Medulla oblongata (tissue), 1 donor: ENCODE results near the gene ANO2.
"Not testable (repeated sequence)": the region's sequence is repeated elsewhere in the genome, so short reads cannot be mapped to it uniquely, and the experiment has no call there.

Experiments used
- DNase-seq: peaks from one replicate; pipeline ENCODE4 v3.0.0-alpha.2; 2015; ENCODE audit errors: extremely low spot score

ANO2 gene

DNA sequence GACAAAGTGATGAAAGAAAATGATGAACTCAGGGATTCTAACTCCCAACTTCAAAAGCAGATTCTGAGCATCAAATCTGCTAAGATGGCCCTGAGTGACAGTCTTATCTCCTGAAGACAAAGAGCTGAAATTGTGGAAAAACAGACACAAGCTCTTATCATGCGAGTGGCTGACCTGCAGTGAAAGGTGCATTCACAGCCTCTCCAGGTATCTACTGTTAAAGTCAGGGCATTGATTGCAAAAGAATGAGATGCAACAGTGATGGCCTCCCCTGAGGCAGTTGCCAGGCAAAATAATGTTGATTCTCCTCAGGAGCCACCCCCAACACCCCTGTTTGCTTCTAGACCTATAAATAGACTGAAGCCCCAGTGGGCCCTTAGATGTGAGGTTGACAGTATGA is 126.2 kb downstream of the ANO2 start:
- not testable (repeated sequence) for DNase-seq

DNA sequence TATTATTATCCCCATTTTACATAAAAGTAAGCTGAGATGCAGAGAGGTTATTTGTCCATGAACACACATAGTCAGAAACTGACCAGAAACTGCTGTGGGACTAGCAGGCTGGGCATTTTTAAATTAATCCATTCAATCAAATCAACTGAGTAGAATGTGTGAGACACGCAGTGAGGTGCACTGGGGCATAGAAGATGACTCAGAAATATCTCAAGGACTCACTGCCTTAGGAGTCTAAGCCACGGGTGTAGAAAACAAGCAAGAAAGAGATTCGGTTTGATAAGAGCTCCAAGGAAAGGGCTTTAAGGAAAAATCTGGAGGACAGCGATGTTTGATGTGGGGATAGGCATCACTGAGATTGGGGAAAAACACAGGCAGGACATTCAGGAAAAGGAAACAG is 127.8 kb downstream of the ANO2 start:
- no peak for DNase-seq

DNA sequence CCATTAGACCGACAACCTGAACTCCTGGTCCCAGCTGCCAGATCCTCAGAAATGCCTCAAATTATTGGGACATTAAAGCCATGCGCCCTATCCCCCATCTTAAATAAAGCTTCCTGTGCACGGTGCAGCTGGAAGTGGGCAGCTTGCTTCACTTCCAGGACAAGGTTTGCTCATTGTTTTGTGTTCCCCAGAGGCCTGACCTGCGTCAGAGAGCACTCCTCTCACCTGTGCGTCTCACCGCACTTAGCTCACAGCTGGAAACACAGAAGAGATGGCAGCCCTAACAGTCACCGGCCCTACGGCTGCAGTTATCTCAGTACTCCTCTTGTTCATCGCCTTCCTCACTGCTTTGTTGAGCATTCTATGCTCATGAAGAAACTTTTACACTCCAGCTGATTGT is 135.5 kb downstream of the ANO2 start:
- DNase-seq: no peak

DNA sequence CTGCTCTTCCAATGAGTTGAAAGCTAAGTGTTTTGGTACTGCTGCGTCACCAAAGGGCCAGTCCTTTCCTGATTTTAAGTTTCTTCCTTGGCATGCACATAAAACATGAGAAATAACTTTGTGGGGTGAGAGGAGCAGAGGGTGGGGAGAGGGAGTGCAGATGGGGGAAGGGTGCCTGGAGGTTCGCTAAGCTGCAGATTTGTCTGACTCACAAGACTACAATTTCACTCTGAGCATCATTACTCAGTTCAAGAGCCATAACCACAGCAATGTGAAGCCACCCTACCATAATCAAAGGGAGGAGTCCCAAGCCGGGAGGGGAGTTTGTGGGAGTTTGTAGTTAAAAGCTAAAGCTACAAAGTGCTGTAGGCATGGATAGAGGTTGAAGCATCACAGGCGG is 136.1 kb downstream of the ANO2 start:
- no peak for DNase-seq

DNA sequence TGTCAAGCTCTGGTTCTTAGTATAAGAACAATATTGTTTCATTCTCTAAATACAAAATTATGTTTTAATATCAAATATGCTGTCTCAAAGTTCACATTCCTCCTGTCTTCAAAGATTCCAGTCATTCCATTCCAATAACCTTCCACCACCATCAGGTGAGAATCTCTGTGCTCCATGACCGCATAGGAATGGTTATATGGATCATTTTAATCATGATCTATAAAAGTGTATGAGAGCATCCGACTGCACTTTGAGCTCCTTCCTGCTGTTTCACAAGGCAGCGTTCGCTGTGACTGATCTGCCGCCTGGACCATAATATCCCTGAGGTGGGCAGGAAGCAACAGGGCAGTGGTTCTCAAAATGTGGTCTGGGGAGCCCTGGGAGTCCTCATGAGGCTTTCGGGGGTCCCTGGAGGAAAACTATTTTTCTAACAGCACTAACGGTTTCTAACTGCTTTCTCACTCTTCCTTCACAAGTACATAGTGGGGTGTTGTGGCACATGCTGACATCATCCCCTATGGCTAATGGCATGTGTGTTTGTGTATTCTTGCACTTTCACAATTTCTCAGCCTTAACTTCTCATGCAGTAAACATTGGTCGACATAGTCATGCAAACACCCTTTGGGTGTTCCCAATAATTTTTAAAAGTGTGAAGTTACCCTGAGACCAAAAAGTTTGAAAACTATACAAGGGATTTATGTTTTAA is 137.4 kb downstream of the ANO2 start:
- DNase-seq: no peak

DNA sequence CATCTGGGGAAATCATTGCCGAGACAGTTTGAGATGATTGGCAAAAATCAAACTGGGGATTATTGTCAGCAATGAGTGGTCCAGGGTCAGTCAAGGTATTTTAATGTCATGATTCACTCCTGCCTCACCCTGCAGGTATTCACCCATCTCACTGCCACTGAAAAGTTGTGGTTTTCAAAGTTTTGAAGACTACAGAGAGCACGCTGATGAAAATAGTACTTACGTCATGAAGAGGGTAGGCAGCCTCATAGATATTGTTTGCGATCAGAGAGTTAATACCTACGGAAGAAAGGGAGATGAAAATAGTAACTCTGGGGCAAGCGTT is 138.0 kb downstream of the ANO2 start:
- DNase-seq: no peak

DNA sequence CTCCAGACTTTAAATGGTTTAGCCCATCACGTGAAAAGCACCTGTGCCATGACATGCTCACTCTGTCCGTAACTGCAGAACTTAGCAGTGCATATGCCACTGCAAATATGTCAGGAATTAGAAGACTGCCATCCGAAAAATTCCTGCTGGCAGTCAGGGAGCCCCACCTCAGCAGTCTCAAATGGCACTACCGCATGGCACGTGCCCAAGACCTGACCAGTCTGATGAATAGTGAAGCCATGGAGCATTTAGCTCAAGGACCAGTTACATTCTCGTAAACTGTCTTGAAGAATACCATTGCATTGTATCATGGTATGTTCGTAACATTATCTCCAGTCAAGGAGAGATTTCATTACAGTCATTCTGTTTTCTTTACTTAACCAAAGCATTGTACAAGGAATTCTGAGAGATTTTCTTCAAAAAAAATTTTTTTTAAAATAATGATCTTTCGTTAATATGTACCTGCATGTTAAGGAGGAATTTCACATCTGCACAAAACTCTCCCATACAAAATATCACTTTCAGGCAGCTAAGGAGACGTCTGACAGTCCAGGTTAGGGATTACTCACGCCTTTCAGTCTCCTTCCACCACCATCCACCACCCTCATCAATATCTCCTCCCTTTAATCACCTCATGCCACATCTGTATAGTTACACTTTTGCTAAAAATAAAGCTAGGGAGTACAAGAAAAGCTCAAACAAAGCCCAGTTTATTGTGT is 138.5 kb downstream of the ANO2 start:
- DNase-seq: no peak

DNA sequence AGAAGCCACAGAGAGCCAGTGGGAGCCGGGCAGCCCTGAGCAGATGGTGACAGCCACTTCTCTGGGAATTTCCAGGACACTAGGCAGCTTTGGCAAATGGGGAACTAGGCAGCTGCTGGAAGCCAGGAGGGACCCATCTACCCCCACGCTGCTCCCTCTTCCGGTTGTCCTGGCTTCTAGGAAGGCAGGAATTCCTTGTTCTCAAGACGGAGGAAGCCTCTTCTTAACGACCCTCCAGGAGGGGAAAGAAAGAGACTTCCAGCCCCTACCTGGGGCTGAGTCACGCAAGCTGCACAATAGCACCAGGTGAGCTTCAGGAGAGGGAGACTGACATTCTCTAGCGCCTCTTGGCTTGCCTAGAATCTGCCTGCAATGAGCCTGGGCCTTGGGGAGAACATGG is 141.5 kb downstream of the ANO2 start:
- no peak for DNase-seq

DNA sequence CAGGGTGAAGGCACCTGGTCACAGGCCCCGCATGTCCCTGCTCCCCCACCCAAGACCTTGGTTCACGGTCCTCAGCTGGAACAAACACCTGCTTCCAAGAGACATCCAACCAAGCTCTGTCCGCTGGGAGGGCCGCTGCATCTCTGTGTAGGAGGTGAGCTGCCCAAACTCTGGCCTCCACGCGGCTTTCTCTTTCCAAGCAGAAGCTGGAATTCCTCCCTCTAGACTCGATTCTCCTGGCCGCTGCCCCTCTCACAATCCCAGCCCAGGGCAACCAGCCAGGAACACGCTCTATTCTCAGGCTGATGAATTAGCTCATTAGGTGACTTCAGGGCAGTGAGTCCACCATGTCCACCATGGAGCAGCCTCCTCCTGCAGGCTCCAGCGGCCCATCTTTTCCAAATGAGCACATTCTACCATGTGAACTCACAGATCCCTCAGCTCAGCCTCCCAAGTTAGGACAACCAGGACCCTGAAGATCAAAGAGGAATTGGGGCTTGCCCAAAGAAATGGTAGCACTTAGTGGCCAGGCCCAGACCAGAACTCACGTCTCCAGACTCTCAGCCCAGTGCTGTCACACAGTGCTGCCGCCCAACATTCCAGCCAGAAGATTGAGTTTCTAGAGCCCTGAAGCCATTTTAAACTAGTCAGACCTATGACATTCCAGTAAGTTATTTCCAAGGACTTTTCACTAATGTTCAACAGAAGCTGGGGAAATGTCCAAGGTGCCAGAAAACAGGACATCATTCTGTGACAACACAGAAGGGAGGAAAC is 146.6 kb downstream of the ANO2 start:
- peak; percentile 18 for DNase-seq

DNA sequence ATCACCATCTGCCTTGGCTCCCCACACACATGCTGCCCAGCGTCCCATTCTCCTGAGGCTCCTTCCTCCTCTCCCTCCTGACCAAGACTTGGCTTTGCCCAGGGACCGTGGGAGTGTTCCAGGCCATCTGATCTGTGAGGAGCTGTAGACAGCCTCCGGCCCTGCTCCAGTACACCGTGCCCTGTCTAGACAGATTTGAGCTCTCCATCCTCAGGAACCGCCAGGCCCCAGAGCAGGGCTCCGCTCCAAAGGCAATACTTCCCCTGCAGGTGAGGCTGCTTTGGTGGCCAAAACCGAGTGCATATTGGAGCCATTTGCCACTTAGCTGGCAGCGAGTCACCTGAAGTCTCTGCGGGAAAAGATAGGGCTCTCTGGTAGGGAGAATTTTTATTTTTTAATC is 147.4 kb downstream of the ANO2 start:
- DNase-seq: no peak

DNA sequence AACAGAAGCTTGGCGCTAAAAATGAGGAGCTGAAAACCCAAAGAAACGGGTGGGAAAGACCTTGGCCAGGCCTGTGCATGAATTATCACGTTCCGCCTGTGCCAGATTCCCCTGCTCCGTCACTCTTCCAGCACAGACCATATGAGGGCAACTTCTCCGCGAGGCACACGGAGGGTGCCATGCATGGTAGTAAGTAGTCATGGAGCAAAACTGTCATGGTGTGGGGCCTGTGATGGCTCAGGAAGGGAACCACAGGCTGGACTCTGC is 148.2 kb downstream of the ANO2 start:
- DNase-seq: no peak

DNA sequence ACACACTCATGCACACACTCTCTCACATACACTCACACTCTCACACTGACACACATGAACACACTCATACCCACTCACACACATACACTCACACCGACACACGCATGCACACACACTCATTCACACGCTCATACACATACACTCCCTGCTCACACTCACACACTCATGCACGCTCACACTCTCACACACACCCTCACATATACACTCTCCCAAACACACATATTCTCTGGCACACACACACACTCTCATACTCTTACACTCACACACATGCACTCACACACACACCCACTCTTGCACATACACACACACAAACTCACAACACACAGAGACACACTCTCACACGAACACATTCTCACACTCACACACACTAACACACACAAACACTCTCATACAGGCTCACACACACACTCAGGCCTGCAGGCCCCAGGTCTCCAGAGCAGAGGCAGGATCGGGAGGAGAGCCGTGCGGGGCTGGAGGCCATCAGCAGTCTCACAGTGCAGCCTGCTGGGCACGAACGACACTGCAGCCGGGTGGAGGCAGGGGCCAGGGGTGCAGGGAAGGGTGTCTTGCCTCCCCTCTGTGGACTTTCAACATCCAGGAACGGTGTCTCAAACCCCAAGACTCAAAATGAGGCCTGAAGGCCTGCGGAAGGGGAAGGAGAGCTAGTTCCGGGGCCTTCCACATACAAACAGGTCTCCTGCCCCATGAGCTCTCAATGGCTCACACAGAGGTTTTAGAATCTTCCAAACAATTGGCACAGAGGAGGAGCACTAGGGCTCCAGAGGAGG is 148.7 kb downstream of the ANO2 start:
- DNase-seq: no peak

DNA sequence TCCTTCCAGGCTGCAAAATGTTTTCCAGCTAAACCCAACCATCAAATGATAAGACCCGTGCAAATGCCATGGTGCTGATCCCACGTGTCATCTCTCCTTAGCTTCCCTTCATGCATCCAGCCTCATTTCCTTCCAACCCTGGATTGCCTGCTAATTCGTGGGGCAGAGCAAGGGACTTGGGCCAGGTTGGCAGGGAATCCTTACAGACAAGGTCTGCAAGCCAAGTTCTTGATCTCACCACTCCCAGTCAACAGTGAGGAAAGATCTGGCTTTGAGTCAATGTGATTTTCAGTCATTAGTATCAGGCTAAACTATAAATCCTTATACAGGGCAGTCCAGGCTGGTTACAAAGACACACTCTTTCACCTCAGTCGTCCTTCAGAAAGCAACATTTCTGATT is 150.9 kb downstream of the ANO2 start:
- no peak for DNase-seq

DNA sequence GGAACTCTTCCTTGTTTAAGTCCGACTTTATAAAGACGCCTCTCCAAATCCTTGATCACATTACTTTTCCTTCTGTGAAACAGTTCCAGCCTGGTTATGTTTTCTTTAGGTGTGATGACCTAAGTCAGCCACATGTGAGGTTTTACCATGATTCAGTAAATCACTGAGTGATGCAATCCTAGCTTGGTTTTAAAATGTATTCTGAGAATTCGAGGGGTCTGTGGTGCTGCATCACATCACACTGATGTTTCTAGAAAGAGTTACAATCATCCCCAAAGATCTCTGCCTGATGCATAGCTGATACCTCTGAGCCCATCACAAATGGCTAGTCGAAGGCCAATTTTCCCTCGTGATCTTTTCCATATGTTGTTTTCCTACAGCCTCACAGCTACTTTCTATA is 152.7 kb downstream of the ANO2 start:
- no peak for DNase-seq

DNA sequence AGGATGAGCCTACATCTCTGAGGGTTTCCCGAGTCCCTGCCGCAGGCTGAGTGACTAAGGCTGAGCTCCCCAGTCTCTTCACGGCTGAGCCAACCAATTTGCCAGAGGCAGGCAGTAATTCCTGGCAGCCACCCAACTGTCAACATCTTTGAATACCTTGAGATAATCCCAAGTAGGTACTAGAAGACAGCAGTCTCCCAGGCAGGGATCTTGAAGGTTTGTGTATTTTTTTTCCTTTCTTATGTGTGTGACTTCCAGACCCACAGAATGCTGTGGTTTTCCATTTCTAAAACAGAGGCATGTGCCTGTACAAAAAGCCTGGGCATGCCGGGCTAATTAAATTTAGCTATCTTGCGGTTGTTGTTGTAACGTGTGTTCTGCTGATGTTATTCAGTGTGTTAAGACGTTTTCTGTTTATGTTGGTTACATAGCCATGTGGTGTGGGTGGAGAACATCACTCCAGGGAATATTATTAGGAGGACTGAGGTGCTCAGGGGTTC is 155.5 kb downstream of the ANO2 start:
- DNase-seq: no peak

DNA sequence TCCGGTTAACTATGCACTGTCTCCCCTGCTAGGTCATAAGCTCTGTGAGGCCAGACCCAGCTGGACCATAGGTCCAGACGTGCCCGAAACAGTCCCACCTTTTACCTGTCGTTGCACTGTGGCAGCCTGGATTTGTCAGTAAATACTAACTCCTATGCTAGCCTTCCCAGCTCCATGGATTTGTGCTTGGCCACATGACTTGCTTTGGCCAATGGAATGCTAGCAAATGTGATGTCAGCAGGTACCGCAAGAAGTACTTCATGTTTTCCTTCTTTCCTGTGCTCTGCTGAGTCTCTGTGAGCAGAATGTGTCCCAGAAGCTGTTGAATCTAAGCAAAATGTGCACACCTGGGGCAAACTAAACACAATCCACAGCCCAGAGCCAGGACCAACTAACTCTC is 157.2 kb downstream of the ANO2 start:
- DNase-seq: no peak

DNA sequence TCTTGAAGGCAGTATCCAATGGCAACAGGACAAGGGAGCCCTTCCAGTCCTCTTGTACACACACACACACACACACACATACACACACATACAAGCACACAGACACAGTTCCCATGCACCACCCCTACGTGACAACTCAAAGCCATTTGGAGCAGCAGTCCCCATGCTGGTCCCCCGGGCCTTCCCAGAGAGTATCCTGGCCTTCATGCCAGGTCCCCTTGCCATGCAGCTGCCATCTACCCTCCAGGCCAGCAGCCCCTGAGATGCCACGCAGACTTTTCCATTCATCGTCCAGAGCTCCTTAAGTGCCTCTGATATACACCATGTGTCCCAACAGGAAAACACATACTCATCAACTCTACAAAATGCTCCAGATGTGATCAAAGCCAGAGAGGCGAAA is 159.5 kb downstream of the ANO2 start:
- DNase-seq: no peak

DNA sequence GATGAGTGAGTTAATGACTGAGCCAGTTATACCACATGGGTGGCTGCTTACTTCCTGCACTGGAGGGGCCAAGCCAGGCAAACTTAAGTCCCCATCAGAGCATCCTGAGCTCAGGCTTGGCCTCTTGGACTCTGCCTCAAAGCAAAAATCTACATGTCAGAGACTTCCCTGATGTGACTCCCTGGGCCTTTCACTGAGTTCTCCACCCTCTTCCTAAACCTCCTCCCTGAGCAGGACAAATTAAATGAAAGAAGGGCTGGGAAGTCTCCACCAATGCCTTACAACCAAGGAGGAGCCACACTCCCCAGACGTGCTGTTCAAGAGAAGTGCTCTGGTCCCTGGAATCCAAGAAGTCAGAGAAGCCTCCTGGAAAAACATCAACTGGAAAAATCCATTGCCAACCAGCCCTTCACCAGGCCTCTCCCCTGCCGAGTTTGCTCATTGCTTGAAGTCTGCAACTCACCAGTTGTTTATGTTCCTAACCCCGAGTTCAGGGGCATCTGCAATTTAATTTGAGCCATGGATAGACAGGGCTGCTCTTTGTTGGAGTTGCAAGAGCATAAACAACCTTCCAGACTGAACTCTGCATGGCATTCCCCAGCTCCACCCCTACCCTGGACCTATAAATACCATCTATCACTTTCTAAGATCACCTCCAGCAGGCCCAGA is 160.5 kb downstream of the ANO2 start:
- no peak for DNase-seq

DNA sequence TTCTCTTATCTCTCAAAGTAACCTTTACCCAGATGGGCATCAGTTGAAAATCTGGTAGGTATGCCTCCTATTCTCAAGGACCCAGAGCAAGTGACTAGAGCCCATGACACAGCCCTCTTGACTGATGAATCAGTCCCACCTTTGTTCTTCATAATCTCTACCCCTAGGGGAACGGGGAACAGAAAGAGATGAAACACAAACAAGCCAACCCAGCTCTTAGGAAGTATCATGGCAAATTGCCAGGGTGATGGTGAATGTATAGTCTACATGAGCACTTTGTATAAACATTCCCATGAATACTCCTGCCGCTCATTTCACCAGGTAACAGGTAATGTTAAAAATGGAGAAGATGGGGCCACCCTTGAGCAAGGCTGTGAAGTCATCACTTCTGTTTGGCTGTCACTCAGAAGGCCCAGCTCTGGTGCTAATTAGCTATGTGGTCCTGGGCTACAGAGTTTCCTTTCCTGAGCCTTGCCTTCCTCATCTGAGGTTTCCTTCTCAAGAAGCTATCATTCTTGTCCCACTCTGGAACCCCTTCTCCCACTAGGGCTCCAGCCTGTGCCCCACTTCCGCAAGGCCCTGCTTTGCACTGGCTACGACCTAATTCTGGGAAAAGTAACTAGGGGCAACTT is 161.7 kb downstream of the ANO2 start:
- DNase-seq: no peak

DNA sequence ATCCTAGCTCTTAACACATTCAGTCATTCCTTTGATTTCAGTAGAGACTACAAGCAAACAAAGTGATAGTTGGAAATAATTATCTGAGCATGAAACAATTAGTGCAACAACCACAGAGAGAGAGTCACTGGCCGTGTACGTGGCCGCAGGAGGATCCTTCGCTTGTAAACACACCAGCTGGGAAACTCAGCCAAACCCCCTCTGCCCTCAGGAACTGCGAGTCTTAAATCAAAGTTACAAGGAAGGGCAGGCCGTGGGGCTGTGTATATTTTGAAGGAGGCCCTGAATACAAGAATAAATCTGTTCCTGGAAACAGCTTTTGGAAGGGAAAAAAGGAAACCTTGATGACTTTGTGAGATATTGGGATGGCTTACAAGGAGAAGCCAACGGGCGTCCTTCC is 164.5 kb downstream of the ANO2 start:
- DNase-seq: no peak

DNA sequence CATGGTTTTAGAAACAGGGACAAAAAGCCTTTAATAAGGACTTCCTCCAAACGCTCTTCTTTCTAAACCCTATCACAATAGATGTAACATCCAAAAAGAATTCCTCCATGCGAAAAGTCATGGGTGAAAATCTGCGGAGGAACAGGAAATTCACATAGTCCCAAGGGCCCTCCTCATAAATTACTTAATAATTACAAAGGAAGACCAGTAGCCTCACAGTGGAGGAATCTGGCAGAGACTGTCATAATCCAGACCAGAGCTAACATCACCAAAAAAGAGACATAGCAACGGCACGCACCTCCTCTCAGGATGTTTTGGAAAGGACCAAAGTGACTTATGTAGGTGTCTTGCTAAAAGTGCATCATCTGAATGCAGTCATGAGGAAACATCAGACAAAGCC is 165.7 kb downstream of the ANO2 start:
- DNase-seq: no peak
